Measurements from ENCODE around the gene KRTAP5-9.
"Not testable (repeated sequence)": the region's sequence is repeated elsewhere in the genome, so short reads cannot be mapped to it uniquely, and the experiment has no call there.

Gene KRTAP5-9

GRCh38 chr11:71540521-71541304, 7.5 kb upstream of the KRTAP5-9 start:
- H3K36me3 ChIP-seq (ENCODE audit: control insufficient read depth in 4 of 4, insufficient read depth in 4 of 4, low read length in 3 of 4); H3K4me3 ChIP-seq (ENCODE audit: control insufficient read depth in 1 of 7, extremely low read depth in 1 of 7, insufficient read depth in 4 of 7, low read depth in 2 of 7, low read length in 6 of 7); POLR2A ChIA-PET; H3K27me3 ChIP-seq (replicated peaks in 2 of 5; ENCODE audit: control insufficient read depth in 4 of 5, insufficient read depth in 5 of 5, low read length in 4 of 5); DNase-seq; H3K9me3 ChIP-seq (ENCODE audit: control extremely low read depth in 1 of 5, control insufficient read depth in 4 of 5, insufficient read depth in 2 of 5, low read depth in 1 of 5, low read length in 4 of 5); H3K27ac ChIP-seq (ENCODE audit: insufficient read depth in 1 of 2, low read depth in 1 of 2, low read length in 2 of 2, poor library complexity in 1 of 2, severe bottlenecking in 2 of 2); CTCF ChIA-PET: not testable (repeated sequence)
- WGBS (ENCODE audit: insufficient coverage) = 96% methylated on average over 9 of the region's 9 CpGs
- H3K4me1 ChIP-seq (ENCODE audit: control extremely low read depth in 1 of 4, control insufficient read depth in 4 of 4, insufficient read depth in 4 of 4, low read length in 3 of 4) = peaks cover 2 to 40% (median 17%) of the 10 kb centered on the region in 4 experiments

- H3K4me3 ChIP-seq (ENCODE audit: control insufficient read depth in 1 of 7, extremely low read depth in 1 of 7, insufficient read depth in 4 of 7, low read depth in 2 of 7, low read length in 6 of 7) = no peak overlapping the region
- 100% methylated on average over 5 of the region's 7 CpGs for WGBS (ENCODE audit: insufficient coverage)
- POLR2A ChIA-PET = no interaction called here
Measured at GRCh38 chr11:71542382-71542781, 5.8 kb upstream of the KRTAP5-9 start.

GRCh38 chr11:71542879-71543777, 5.1 kb upstream of the KRTAP5-9 start:
- CTCF ChIA-PET = interaction anchor here (1.1 to 1.4 kb wide), 2 partner anchors 21 to 37 kb away, joined by 3 read pairs; no protein-coding TSS in a partner anchor
- Histone ChIP-seq H3K27me3 (replicated peaks in 2 of 5; ENCODE audit: control insufficient read depth in 4 of 5, insufficient read depth in 5 of 5, low read length in 4 of 5) (no peaks in the 10 kb centered on the region), H3K36me3 (ENCODE audit: control insufficient read depth in 4 of 4, insufficient read depth in 4 of 4, low read length in 3 of 4) (no peaks in the 10 kb centered on the region), H3K27ac (ENCODE audit: insufficient read depth in 1 of 2, low read depth in 1 of 2, low read length in 2 of 2, poor library complexity in 1 of 2, severe bottlenecking in 2 of 2) (no peak overlapping the region), H3K4me1 (ENCODE audit: control extremely low read depth in 1 of 4, control insufficient read depth in 4 of 4, insufficient read depth in 4 of 4, low read length in 3 of 4) (peaks cover 2 to 44% (median 17%) of the 10 kb centered on the region in 4 experiments), H3K4me3 (ENCODE audit: control insufficient read depth in 1 of 7, extremely low read depth in 1 of 7, insufficient read depth in 4 of 7, low read depth in 2 of 7, low read length in 6 of 7) (no peak overlapping the region), H3K9me3 (ENCODE audit: control extremely low read depth in 1 of 5, control insufficient read depth in 4 of 5, insufficient read depth in 2 of 5, low read depth in 1 of 5, low read length in 4 of 5) (peaks cover 0 to 7% (median 0%) of the 10 kb centered on the region in 5 experiments)
- POLR2A ChIA-PET = no interaction called here
- peak in 2 of 3 donors; percentile 11 to 22 for DNase-seq
- WGBS (ENCODE audit: insufficient coverage) = 91% methylated on average over 15 of the region's 15 CpGs

More at GRCh38 chr11:71542382-71542781, 5.8 kb upstream of the KRTAP5-9 start:
- Histone ChIP-seq H3K27me3 (replicated peaks in 2 of 5; ENCODE audit: control insufficient read depth in 4 of 5, insufficient read depth in 5 of 5, low read length in 4 of 5) (no peaks in the 10 kb centered on the region), H3K27ac (ENCODE audit: insufficient read depth in 1 of 2, low read depth in 1 of 2, low read length in 2 of 2, poor library complexity in 1 of 2, severe bottlenecking in 2 of 2) (no peak overlapping the region), H3K36me3 (ENCODE audit: control insufficient read depth in 4 of 4, insufficient read depth in 4 of 4, low read length in 3 of 4) (no peaks in the 10 kb centered on the region), H3K4me1 (ENCODE audit: control extremely low read depth in 1 of 4, control insufficient read depth in 4 of 4, insufficient read depth in 4 of 4, low read length in 3 of 4) (peaks cover 2 to 43% (median 17%) of the 10 kb centered on the region in 4 experiments), H3K9me3 (ENCODE audit: control extremely low read depth in 1 of 5, control insufficient read depth in 4 of 5, insufficient read depth in 2 of 5, low read depth in 1 of 5, low read length in 4 of 5) (peaks cover 0 to 7% (median 0%) of the 10 kb centered on the region in 5 experiments)
- CTCF ChIA-PET = interaction anchor here (1.4 kb wide), 1 partner anchor 37 kb away, joined by 3 read pairs; no protein-coding TSS in a partner anchor
- no peak for DNase-seq

- no peak overlapping the region for H3K27ac ChIP-seq (ENCODE audit: insufficient read depth in 1 of 2, low read depth in 1 of 2, low read length in 2 of 2, poor library complexity in 1 of 2, severe bottlenecking in 2 of 2)
- peak; percentile 36 to 87 (median 79) for DNase-seq
- peak overlapping the region in 2 of 7 experiments; percentile 4 to 16 for H3K4me3 ChIP-seq (ENCODE audit: control insufficient read depth in 1 of 7, extremely low read depth in 1 of 7, insufficient read depth in 4 of 7, low read depth in 2 of 7, low read length in 6 of 7)
- H3K27me3 ChIP-seq (replicated peaks in 2 of 5; ENCODE audit: control insufficient read depth in 4 of 5, insufficient read depth in 5 of 5, low read length in 4 of 5) = no peaks in the 10 kb centered on the region
- CTCF ChIA-PET = interaction anchor here (1.1 kb wide), 1 partner anchor 20 kb away, joined by 3 read pairs; no protein-coding TSS in a partner anchor
- POLR2A ChIA-PET = no interaction called here
- 6% methylated on average over 8 of the region's 8 CpGs for WGBS (ENCODE audit: insufficient coverage)
- peaks cover 0 to 7% (median 0%) of the 10 kb centered on the region in 5 experiments for H3K9me3 ChIP-seq (ENCODE audit: control extremely low read depth in 1 of 5, control insufficient read depth in 4 of 5, insufficient read depth in 2 of 5, low read depth in 1 of 5, low read length in 4 of 5)
- no peaks in the 10 kb centered on the region for H3K36me3 ChIP-seq (ENCODE audit: control insufficient read depth in 4 of 4, insufficient read depth in 4 of 4, low read length in 3 of 4)
- H3K4me1 ChIP-seq (ENCODE audit: control extremely low read depth in 1 of 4, control insufficient read depth in 4 of 4, insufficient read depth in 4 of 4, low read length in 3 of 4) = peaks cover 2 to 46% (median 17%) of the 10 kb centered on the region in 4 experiments
Measured at GRCh38 chr11:71543866-71544265, 4.4 kb upstream of the KRTAP5-9 start.

GRCh38 chr11:71544525-71545214, 3.5 kb upstream of the KRTAP5-9 start:
- ChIA-PET CTCF (no interaction called here), POLR2A (no interaction called here)
- no peaks in the 10 kb centered on the region for H3K27me3 ChIP-seq (replicated peaks in 2 of 5; ENCODE audit: control insufficient read depth in 4 of 5, insufficient read depth in 5 of 5, low read length in 4 of 5)
- DNase-seq = no peak
- peaks cover 2 to 46% (median 17%) of the 10 kb centered on the region in 4 experiments for H3K4me1 ChIP-seq (ENCODE audit: control extremely low read depth in 1 of 4, control insufficient read depth in 4 of 4, insufficient read depth in 4 of 4, low read length in 3 of 4)
- H3K36me3 ChIP-seq (ENCODE audit: control insufficient read depth in 4 of 4, insufficient read depth in 4 of 4, low read length in 3 of 4) = no peaks in the 10 kb centered on the region
- no peak overlapping the region for H3K4me3 ChIP-seq (ENCODE audit: control insufficient read depth in 1 of 7, extremely low read depth in 1 of 7, insufficient read depth in 4 of 7, low read depth in 2 of 7, low read length in 6 of 7)
- no peak overlapping the region for H3K27ac ChIP-seq (ENCODE audit: insufficient read depth in 1 of 2, low read depth in 1 of 2, low read length in 2 of 2, poor library complexity in 1 of 2, severe bottlenecking in 2 of 2)
- 100% methylated on average over 2 of the region's 6 CpGs for WGBS (ENCODE audit: insufficient coverage)
- H3K9me3 ChIP-seq (ENCODE audit: control extremely low read depth in 1 of 5, control insufficient read depth in 4 of 5, insufficient read depth in 2 of 5, low read depth in 1 of 5, low read length in 4 of 5) = peaks cover 0 to 7% (median 0%) of the 10 kb centered on the region in 5 experiments

- Histone ChIP-seq H3K4me3 (ENCODE audit: control insufficient read depth in 1 of 7, extremely low read depth in 1 of 7, insufficient read depth in 4 of 7, low read depth in 2 of 7, low read length in 6 of 7) (no peak overlapping the region), H3K9me3 (ENCODE audit: control extremely low read depth in 1 of 5, control insufficient read depth in 4 of 5, insufficient read depth in 2 of 5, low read depth in 1 of 5, low read length in 4 of 5) (peaks cover 0 to 6% (median 0%) of the 10 kb centered on the region in 5 experiments), H3K27me3 (replicated peaks in 2 of 5; ENCODE audit: control insufficient read depth in 4 of 5, insufficient read depth in 5 of 5, low read length in 4 of 5) (no peaks in the 10 kb centered on the region), H3K36me3 (ENCODE audit: control insufficient read depth in 4 of 4, insufficient read depth in 4 of 4, low read length in 3 of 4) (no peaks in the 10 kb centered on the region), H3K27ac (ENCODE audit: insufficient read depth in 1 of 2, low read depth in 1 of 2, low read length in 2 of 2, poor library complexity in 1 of 2, severe bottlenecking in 2 of 2) (no peak overlapping the region), H3K4me1 (ENCODE audit: control extremely low read depth in 1 of 4, control insufficient read depth in 4 of 4, insufficient read depth in 4 of 4, low read length in 3 of 4) (peaks cover 2 to 46% (median 17%) of the 10 kb centered on the region in 4 experiments)
- ChIA-PET CTCF (no interaction called here), POLR2A (no interaction called here)
- DNase-seq = no peak
- WGBS (ENCODE audit: insufficient coverage) = 96% methylated on average over 6 of the region's 12 CpGs
Measured at GRCh38 chr11:71545405-71545966, 2.7 kb upstream of the KRTAP5-9 start.

Measured in common myeloid progenitor, CD34-positive (primary cell).